Mucosa of descending colon (tissue), 3 donors: ENCODE results near the gene PRKCE. TPM values are rescaled to one million over a fixed set of nuclear protein-coding genes. Genes with fewer than 3 reads are reported as not detected.
A peak's percentile ranks its signal among the peaks of the same experiment; 100 is the strongest.

Experiments
- ATAC-seq: fragments of 200-7000 bp; cut with Tn5 transposase; one replicate; pipeline ENCODE4 v1.9.1; 2020; ENCODE audit warnings: mild to moderate bottlenecking, moderate library complexity
- DNase-seq, 3 donors: peaks; one replicate each; pipeline ENCODE4 v3.0.0-alpha.2; 2020
- H3K36me3 ChIP-seq: fragments of 200-600 bp; one replicate; pipeline ENCODE4 v1.8.0; 2021; ENCODE audit warnings: low read depth, mild to moderate bottlenecking
- H3K4me1 ChIP-seq: fragments of 200-600 bp; one replicate; pipeline ENCODE4 v1.8.0; 2021; ENCODE audit warnings: low read depth, mild to moderate bottlenecking
- H3K4me3 ChIP-seq: fragments of 200-600 bp; one replicate; pipeline ENCODE4 v1.8.0; 2021; ENCODE audit warnings: mild to moderate bottlenecking
- H3K9me3 ChIP-seq: fragments of 200-600 bp; one replicate; pipeline ENCODE4 v1.8.0; 2021; ENCODE audit warnings: mild to moderate bottlenecking
- intact Hi-C, 2 donors: fragments of 100-400 bp; cut with DNase I in 1 of 2; cut with micrococcal nuclease in 1 of 2; formaldehyde crosslinking; loops; one replicate each; pipeline versions ENCODE4 v1.11.0 to v1.11.1; 2022; cut with DNase I, micrococcal nuclease
- total RNA-seq, 3 donors: library from RNA; stranded (reverse); fragmentation: NEBNext Ultra II Directional in 2 of 3; extraction: Animal tissue kit (Norgen Biotek cat#: 25700) in 2 of 3; gene quantifications; one replicate each; pipeline versions ENCODE4 v1.2.1 to v1.2.4, GENCODE V29; 2021 to 2023
- TF ChIP-seq, protein P1 (sequence below): fragments of 200-600 bp; IDR thresholded peaks from one replicate; pipeline ENCODE4 v1.8.0; 2022; ENCODE audit warnings: antibody characterized with exemption, mild to moderate bottlenecking
- donor health status: DM: no; HTN: no; CAD: no; lungs with moderate emphysema.
- donor health status: DM: no; HTN: no; CAD: no.
- donor health status: DM: no; HTN: yes; CAD: no.

Gene PRKCE
- total RNA-seq, 3 donors from 2014 or later, result 24.5 to 52.0 (median 32.7) TPM

DNA sequence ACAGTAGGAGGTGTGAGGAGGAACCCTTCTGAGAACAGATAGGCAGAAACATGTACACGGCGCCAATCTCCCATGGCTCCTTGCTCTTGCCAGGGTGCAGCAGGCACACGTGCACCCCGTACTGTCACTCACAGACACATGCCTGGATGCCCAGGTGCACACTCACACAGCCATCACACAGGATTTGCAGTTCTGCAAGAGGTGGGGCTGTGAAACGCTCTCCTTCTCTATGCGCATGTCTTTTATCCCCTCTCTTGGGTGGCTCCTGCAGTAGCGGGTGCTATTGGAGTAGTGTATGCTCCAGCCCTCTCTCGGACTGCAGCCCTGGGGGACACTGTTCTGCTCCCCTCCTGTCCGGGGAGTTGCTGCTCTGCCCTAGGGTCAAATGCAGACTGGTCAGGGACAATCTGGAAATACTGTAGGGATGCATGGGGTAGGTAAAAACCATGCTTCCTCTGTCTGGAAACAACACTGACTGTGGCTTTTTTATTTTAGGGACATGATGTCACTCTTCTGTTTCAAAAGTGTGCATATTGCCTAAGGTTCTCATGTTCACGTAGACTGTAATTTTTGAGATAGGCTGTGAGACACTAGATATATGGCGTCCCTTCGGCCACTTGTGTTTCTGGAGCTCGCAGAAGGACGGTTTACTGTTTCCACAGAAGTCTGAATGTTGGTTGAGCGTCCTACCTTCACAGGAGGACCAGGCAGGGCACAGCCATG is 118.5 kb downstream of the PRKCE start:
- Histone ChIP-seq H3K4me3 (no peak overlapping the region), H3K36me3 (no peaks in the 10 kb centered on the region), H3K9me3 (no peaks in the 10 kb centered on the region), H3K4me1 (peaks cover 10% of the 10 kb centered on the region)
- ATAC-seq (no peak), DNase-seq (no peak)
- TF ChIP-seq, protein P1, sequence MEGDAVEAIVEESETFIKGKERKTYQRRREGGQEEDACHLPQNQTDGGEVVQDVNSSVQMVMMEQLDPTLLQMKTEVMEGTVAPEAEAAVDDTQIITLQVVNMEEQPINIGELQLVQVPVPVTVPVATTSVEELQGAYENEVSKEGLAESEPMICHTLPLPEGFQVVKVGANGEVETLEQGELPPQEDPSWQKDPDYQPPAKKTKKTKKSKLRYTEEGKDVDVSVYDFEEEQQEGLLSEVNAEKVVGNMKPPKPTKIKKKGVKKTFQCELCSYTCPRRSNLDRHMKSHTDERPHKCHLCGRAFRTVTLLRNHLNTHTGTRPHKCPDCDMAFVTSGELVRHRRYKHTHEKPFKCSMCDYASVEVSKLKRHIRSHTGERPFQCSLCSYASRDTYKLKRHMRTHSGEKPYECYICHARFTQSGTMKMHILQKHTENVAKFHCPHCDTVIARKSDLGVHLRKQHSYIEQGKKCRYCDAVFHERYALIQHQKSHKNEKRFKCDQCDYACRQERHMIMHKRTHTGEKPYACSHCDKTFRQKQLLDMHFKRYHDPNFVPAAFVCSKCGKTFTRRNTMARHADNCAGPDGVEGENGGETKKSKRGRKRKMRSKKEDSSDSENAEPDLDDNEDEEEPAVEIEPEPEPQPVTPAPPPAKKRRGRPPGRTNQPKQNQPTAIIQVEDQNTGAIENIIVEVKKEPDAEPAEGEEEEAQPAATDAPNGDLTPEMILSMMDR, result no peak
- intact Hi-C loops, result loop anchor here in 1 of 2 donors (5.0 kb wide), 1 partner anchor 118 kb away; the partner anchor contains the start of gene PRKCE

DNA sequence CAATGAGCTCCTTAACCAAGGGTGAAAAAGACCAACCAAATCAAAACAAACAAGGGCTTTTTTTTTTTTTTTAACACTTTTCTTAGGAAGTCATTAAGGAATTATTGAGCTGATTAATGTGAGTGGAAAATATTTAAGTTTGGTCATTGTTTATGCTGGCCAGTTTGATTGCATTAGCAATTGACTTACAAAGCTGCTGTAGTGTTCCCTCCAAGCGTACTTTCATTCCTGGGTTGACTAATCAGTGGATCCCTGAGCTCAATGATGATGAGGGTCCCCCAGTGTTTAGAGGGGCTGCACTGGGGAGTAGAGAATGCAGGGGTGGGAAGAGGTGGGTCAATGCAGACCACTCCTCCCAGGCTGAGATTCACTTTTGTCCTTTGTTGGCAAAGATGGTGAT is 119.3 kb downstream of the PRKCE start:
- ATAC-seq, result no peak
- Histone ChIP-seq H3K9me3 (no peaks in the 10 kb centered on the region), H3K4me1 (peaks cover 7% of the 10 kb centered on the region), H3K4me3 (no peak overlapping the region), H3K36me3 (no peaks in the 10 kb centered on the region)
- intact Hi-C loops, result loop anchor here in 1 of 2 donors (5.0 kb wide), 1 partner anchor 119 kb away; the partner anchor contains the start of gene PRKCE
- no peak for DNase-seq
- TF ChIP-seq, protein P1, result no peak

DNA sequence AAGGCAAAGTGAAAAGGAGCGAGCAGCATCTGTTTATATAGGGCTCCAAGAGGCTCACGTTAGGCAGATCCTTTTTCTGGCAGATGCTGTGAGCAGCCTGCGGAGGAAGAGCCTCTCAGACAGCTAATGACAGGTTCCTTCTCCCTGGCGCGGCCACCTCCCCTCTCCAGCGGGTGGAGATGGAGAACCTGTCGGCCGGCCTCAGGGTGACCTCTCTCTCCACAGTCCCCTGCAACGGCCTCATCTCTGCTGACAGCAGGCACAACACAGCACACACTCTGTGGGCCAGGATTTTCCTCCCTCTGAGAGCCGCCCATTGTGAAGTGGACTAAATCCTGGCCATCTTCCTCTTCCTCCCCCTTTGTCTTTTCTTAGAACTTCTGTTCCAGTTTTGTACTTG is 119.8 kb downstream of the PRKCE start:
- peak in 2 of 3 donors; percentile 22 to 37 for DNase-seq
- TF ChIP-seq, protein P1, result no peak
- ATAC-seq, result peak; percentile 28
- H3K9me3 ChIP-seq, result no peaks in the 10 kb centered on the region
- intact Hi-C loops, result loop anchor here in 1 of 2 donors (5.0 kb wide), 1 partner anchor 119 kb away; the partner anchor contains the start of gene PRKCE
- no peak overlapping the region for H3K4me3 ChIP-seq
- H3K36me3 ChIP-seq, result no peaks in the 10 kb centered on the region
- H3K4me1 ChIP-seq, result peaks cover 3% of the 10 kb centered on the region

DNA sequence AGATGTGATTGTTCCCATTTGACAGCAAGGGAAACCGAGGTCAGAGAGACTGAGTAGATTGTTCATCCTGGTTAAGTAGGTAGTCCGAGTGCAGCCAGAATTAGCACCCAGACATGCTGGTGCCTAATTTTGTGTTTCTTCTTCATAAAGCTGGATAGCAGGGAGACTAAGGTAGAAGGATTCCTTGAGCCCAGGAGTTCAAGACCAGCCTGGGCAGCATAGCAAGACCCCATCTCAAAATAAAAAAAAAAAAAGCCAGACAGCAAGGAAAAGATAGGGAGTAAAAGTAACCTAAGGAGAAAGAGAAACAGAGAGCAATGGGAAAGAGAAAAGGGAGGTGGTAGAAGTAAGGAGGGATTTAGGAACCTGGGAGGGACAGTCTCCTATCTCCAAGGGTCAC is 120.6 kb downstream of the PRKCE start:
- no peak for ATAC-seq
- Histone ChIP-seq H3K4me1 (no peaks in the 10 kb centered on the region), H3K4me3 (no peak overlapping the region), H3K36me3 (no peaks in the 10 kb centered on the region), H3K9me3 (no peaks in the 10 kb centered on the region)
- TF ChIP-seq, protein P1, result no peak
- no peak for DNase-seq
- intact Hi-C loops, result loop anchor here in 1 of 2 donors (5.0 kb wide), 1 partner anchor 120 kb away; the partner anchor contains the start of gene PRKCE

DNA sequence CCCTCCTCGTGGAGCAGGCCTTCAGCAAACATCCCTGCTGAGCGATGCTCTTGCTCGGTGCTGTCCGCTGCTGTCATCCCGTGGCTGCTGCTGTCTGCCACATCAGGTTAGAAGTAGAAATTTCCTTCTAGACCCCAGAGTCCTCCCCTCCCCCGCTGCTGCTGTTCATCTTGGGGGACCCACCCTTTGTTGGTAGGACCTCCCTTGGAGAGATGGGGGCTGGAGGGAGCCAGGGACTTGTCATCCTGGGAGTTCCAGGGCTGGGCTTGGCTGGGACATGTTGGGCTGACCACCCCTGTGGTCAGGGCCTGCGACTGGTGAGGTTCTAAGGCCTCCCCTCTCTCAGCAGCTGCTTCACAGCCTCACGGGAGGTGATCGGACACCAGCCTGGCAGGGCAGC is 122.4 kb downstream of the PRKCE start:
- intact Hi-C loops, result loop anchor here in 1 of 2 donors (5.0 kb wide), 1 partner anchor 122 kb away; the partner anchor contains the start of gene PRKCE
- H3K4me1 ChIP-seq, result no peaks in the 10 kb centered on the region
- ATAC-seq (no peak), DNase-seq (no peak)
- H3K4me3 ChIP-seq, result no peak overlapping the region
- H3K9me3 ChIP-seq, result no peaks in the 10 kb centered on the region
- TF ChIP-seq, protein P1, result no peak
- no peaks in the 10 kb centered on the region for H3K36me3 ChIP-seq
